K562 (cell line): ENCODE measurements around the gene RNASEH2A. TPM values are rescaled to one million over a fixed set of nuclear protein-coding genes. Genes with fewer than 3 reads are reported as not detected.

ENCODE experiments used
- CAMTA2 ChIP-seq: fragments of 250-450 bp; sonication (Bioruptor Pico); conservative IDR thresholded peaks from 2 replicates; pipeline ENCODE4 v1.5.1; 2022
- FOXP1 ChIP-seq: sonication (generic); formaldehyde crosslinking; IDR thresholded peaks from 2 replicates; pipeline ENCODE4 v1.8.0; 2022; ENCODE audit warnings: mild to moderate bottlenecking, missing genetic modification reagents
- HMGN3 ChIP-seq: IDR thresholded peaks from 2 replicates; pipeline ENCODE4 v1.6.1; 2011; ENCODE audit warnings: borderline replicate concordance, low read depth, mild to moderate bottlenecking, mixed read lengths, low read length; ENCODE audit not compliant: insufficient read length; ENCODE audit errors: extremely low read depth
- JUN ChIP-seq, 2 experiments: sonication (generic) in 1 of 2; formaldehyde crosslinking in 1 of 2; IDR thresholded peaks; 2 replicates each; pipeline versions ENCODE4 v1.6.1 to v1.8.0; 2012 to 2022; ENCODE audit warnings: borderline replicate concordance in 2 of 2, mild to moderate bottlenecking in 2 of 2, improper control_type of control experiment in 1 of 2, low read depth in 1 of 2, low read length in 1 of 2, missing genetic modification reagents in 1 of 2
- KAT8 ChIP-seq: fragments of 450-650 bp; IDR thresholded peaks from 2 replicates; pipeline ENCODE4 v1.6.1; 2016; ENCODE audit warnings: low read depth, mild to moderate bottlenecking
- KLF13 ChIP-seq: fragments of 450-650 bp; IDR thresholded peaks from 2 replicates; pipeline ENCODE4 v1.6.1; 2016; ENCODE audit warnings: missing genetic modification characterization, low read depth, mild to moderate bottlenecking, missing compliant biosample characterization, moderate library complexity, borderline replicate concordance
- POLR3G ChIP-seq: IDR thresholded peaks from 2 replicates; pipeline ENCODE4 v1.6.1; 2011; ENCODE audit not compliant: insufficient read length, insufficient replicate concordance; ENCODE audit errors: extremely low read depth
- RBM17 ChIP-seq: fragments of 200-400 bp; formaldehyde crosslinking; IDR thresholded peaks from 2 replicates; pipeline ENCODE4 v1.6.1; 2017; ENCODE audit warnings: low read depth, mild to moderate bottlenecking, low read length, borderline replicate concordance
- SETDB1 ChIP-seq: IDR thresholded peaks from one replicate; pipeline ENCODE4 v1.6.1; 2012; ENCODE audit warnings: low read length, control low read depth, inconsistent platforms
- SMARCA4 ChIP-seq: fragments of 450-650 bp; IDR thresholded peaks from 2 replicates; pipeline ENCODE4 v1.6.1; 2016
- STAG1 ChIP-seq: sonication (generic); formaldehyde crosslinking; IDR thresholded peaks from 2 replicates; pipeline ENCODE4 v1.5.0; 2020; ENCODE audit warnings: missing genetic modification reagents, borderline replicate concordance
- STAT5B ChIP-seq: fragments of 250-450 bp; sonication (Bioruptor Pico); IDR thresholded peaks from 2 replicates; pipeline ENCODE4 v1.8.0; 2021; ENCODE audit warnings: mild to moderate bottlenecking, inconsistent platforms
- ZNF444 ChIP-seq: fragments of 250-450 bp; sonication (Bioruptor Pico); IDR thresholded peaks from 2 replicates; pipeline ENCODE4 v1.4.0; 2020; ENCODE audit warnings: mild to moderate bottlenecking, moderate library complexity
- ZNF589 ChIP-seq: fragments of 200-800 bp; sonication (Bioruptor generic); IDR thresholded peaks from 2 replicates; pipeline ENCODE4 v1.6.1; 2016; ENCODE audit warnings: low read depth, missing genetic modification characterization, missing compliant biosample characterization
- polyA plus RNA-seq, 8 experiments: library from polyadenylated mRNA; depleted of rRNA in 4 of 8; stranded (reverse) in 5 of 8; unstranded in 3 of 8; fragments of >200 nt; fragmentation: Nextera tagmentation in 2 of 8; fragmentation: Illumina TruSeq in 1 of 8; extraction: Ambion mirVana in 2 of 8; extraction: Trizol in 1 of 8; gene quantifications; 2 replicates each; pipeline versions ENCODE4 v1.2.1 to v1.2.3, GENCODE V29; 2011 to 2014; ENCODE audit warnings: inconsistent platforms in 1 of 8, missing spikeins in 1 of 8
- total RNA-seq, 7 experiments: library from RNA; depleted of rRNA in 6 of 7; stranded (reverse); fragments of >200 nt in 6 of 7; fragmentation: Illumina TruSeq in 2 of 7; extraction: Trizol in 2 of 7; gene quantifications; 2 replicates each; pipeline versions ENCODE4 v1.2.1 to v1.2.3, GENCODE V29; 2011 to 2021; ENCODE audit warnings: low replicate concordance in 1 of 7
- TF ChIP-seq, protein P1 (sequence below): fragments of 250-450 bp; sonication (Bioruptor Pico); IDR thresholded peaks from 2 replicates; pipeline ENCODE4 v1.5.0; 2021; ENCODE audit warnings: mild to moderate bottlenecking, borderline replicate concordance
- TF ChIP-seq, protein P2 (sequence below): fragments of 200-800 bp; sonication (Bioruptor generic); IDR thresholded peaks from 2 replicates; pipeline ENCODE4 v1.6.1; 2017; ENCODE audit warnings: missing genetic modification characterization, missing compliant biosample characterization
- TF ChIP-seq, protein P3 (sequence below), 2 experiments: fragments of 450-650 bp; IDR thresholded peaks; 2 replicates each; pipeline ENCODE4 v1.6.1; 2016
- TF ChIP-seq, protein P4 (sequence below): fragments of 250-450 bp; sonication (Bioruptor Pico); IDR thresholded peaks from 2 replicates; pipeline ENCODE4 v1.8.0; 2022; ENCODE audit warnings: inconsistent platforms
- TF ChIP-seq, protein P5 (sequence below): fragments of 250-450 bp; sonication (Bioruptor Pico); IDR thresholded peaks from 2 replicates; pipeline ENCODE4 v1.8.0; 2021; ENCODE audit warnings: borderline replicate concordance, mild to moderate bottlenecking, moderate library complexity; ENCODE audit not compliant: poor library complexity, severe bottlenecking

RNASEH2A gene
- total and polyA plus RNA-seq, 9 of the 15 experiments (the other 6 are each of a cell fraction or from before 2014, with no cell fraction given), result 22.3 to 78.0 (median 61.7) TPM

DNA sequence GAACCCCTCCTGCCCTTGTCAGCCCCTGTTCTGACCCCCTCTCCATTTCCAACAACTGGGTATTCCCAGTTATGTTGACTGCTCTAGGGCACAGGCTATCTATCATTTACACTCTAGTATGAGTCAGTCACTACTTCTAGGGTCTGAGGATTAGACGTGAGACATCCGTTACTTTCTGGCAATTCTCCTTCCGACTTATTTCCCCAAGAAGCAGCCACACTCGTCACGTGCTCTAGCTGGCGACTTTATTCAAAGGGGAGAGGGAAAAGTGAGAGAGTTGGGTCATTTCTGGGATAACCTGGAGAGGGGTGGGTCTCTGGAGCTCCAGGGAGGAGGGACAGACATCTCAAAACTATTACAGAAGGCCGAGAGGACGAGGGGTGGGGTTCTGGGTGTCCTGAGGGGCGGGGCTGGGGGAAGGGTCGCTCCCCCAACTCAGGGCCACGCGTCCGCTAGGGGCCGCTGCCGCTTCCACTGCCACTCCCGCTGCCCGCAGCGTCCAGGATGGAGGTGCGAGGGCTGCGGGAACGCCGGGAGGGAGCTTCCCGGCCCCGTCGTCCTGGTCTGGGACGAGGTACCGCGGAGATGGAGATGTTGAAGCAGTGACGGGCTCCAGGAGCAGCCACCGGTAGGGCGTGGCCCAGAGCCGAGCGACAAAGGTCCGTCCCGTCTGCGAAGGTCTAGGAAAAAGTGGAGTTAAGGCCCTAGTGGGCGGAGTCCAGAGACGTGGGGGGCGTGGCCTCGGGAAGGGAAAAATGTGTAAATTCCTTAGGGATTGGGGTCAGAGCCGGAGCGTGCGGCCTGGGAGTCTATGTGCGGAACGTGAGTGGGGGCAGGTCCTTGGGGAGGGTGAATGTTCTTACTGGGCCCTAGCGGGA, 19.1 kb downstream of the RNASEH2A start (continued):
- TF ChIP-seq, protein P1, sequence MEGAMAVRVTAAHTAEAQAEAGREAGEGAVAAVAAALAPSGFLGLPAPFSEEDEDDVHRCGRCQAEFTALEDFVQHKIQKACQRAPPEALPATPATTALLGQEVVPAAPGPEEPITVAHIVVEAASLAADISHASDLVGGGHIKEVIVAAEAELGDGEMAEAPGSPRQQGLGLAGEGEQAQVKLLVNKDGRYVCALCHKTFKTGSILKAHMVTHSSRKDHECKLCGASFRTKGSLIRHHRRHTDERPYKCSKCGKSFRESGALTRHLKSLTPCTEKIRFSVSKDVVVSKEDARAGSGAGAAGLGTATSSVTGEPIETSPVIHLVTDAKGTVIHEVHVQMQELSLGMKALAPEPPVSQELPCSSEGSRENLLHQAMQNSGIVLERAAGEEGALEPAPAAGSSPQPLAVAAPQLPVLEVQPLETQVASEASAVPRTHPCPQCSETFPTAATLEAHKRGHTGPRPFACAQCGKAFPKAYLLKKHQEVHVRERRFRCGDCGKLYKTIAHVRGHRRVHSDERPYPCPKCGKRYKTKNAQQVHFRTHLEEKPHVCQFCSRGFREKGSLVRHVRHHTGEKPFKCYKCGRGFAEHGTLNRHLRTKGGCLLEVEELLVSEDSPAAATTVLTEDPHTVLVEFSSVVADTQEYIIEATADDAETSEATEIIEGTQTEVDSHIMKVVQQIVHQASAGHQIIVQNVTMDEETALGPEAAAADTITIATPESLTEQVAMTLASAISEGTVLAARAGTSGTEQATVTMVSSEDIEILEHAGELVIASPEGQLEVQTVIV (CRISPR knock-in tag), result no peak
- TF ChIP-seq STAG1 (CRISPR knock-in tag), result no peak
- TF ChIP-seq, protein P2, sequence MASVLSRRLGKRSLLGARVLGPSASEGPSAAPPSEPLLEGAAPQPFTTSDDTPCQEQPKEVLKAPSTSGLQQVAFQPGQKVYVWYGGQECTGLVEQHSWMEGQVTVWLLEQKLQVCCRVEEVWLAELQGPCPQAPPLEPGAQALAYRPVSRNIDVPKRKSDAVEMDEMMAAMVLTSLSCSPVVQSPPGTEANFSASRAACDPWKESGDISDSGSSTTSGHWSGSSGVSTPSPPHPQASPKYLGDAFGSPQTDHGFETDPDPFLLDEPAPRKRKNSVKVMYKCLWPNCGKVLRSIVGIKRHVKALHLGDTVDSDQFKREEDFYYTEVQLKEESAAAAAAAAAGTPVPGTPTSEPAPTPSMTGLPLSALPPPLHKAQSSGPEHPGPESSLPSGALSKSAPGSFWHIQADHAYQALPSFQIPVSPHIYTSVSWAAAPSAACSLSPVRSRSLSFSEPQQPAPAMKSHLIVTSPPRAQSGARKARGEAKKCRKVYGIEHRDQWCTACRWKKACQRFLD, result no peak
- no peak for TF ChIP-seq STAT5B (CRISPR knock-in tag)
- no peak for TF ChIP-seq KLF13 (tag)
- TF ChIP-seq, protein P3, sequence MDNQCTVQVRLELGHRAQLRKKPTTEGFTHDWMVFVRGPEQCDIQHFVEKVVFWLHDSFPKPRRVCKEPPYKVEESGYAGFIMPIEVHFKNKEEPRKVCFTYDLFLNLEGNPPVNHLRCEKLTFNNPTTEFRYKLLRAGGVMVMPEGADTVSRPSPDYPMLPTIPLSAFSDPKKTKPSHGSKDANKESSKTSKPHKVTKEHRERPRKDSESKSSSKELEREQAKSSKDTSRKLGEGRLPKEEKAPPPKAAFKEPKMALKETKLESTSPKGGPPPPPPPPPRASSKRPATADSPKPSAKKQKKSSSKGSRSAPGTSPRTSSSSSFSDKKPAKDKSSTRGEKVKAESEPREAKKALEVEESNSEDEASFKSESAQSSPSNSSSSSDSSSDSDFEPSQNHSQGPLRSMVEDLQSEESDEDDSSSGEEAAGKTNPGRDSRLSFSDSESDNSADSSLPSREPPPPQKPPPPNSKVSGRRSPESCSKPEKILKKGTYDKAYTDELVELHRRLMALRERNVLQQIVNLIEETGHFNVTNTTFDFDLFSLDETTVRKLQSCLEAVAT (IDR thresholded peaks at IDR 0.05), result no peak
- TF ChIP-seq RBM17, result no peak
- TF ChIP-seq KAT8, result no peak
- TF ChIP-seq SETDB1, result no peak
- TF ChIP-seq HMGN3, result peak; percentile 66
- TF ChIP-seq CAMTA2 (CRISPR knock-in tag), result no peak
- no peak for TF ChIP-seq ZNF444
- TF ChIP-seq SMARCA4, result 0 out of 2 replicates have a peak, but pooled peaks have one; percentile 20
- TF ChIP-seq FOXP1, result no peak
- TF ChIP-seq POLR3G, result no peak
- TF ChIP-seq JUN (IDR thresholded peaks at IDR 0.05; ENCODE audit: borderline replicate concordance, low read depth, low read length), result no peak
- TF ChIP-seq JUN (CRISPR knock-in tag; IDR thresholded peaks at IDR 0.05; ENCODE audit: borderline replicate concordance), result 0 out of 2 replicates have a peak, but pooled peaks have one; percentile 42
- no peak for TF ChIP-seq ZNF589 (CRISPR knock-in tag)
- TF ChIP-seq, protein P4, sequence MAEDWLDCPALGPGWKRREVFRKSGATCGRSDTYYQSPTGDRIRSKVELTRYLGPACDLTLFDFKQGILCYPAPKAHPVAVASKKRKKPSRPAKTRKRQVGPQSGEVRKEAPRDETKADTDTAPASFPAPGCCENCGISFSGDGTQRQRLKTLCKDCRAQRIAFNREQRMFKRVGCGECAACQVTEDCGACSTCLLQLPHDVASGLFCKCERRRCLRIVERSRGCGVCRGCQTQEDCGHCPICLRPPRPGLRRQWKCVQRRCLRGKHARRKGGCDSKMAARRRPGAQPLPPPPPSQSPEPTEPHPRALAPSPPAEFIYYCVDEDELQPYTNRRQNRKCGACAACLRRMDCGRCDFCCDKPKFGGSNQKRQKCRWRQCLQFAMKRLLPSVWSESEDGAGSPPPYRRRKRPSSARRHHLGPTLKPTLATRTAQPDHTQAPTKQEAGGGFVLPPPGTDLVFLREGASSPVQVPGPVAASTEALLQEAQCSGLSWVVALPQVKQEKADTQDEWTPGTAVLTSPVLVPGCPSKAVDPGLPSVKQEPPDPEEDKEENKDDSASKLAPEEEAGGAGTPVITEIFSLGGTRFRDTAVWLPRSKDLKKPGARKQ (CRISPR knock-in tag), result no peak
- TF ChIP-seq, protein P5, sequence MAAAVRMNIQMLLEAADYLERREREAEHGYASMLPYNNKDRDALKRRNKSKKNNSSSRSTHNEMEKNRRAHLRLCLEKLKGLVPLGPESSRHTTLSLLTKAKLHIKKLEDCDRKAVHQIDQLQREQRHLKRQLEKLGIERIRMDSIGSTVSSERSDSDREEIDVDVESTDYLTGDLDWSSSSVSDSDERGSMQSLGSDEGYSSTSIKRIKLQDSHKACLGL (CRISPR knock-in tag), result no peak
